Caco-2 (cell line): Measurements from ENCODE around the gene DCT. TPM values are rescaled to one million over a fixed set of nuclear protein-coding genes. Genes with fewer than 3 reads are reported as not detected.

Experiments used
- BruUV-seq: library from RNA; stranded (reverse); fragments of 400-500 nt; replicated peaks from 2 replicates; lab custom pipeline; 2021; lab: Mats Ljungman, UMichigan
- CTCF ChIA-PET: fragments of 300-600 bp; sonication (Branson Sonifier 250); formaldehyde crosslinking; loops from one replicate; lab custom pipeline; 2022; ENCODE audit warnings: antibody characterized with exemption; lab: Charles Lee
- POLR2A ChIA-PET: fragments of 300-600 bp; sonication (Branson Sonifier 250); formaldehyde crosslinking; loops from one replicate; lab custom pipeline; 2022; ENCODE audit warnings: antibody characterized with exemption; lab: Charles Lee
- DNase-seq, 2 experiments: peaks; one replicate each; pipeline versions ENCODE4 v3.0.0 to v3.0.0-alpha.2; 2020 to 2022
- H3K27me3 ChIP-seq: replicated peaks from 2 replicates; pipeline ENCODE4 v1.6.0; 2011; ENCODE audit warnings: low read length; ENCODE audit not compliant: control insufficient read depth, insufficient read depth
- H3K36me3 ChIP-seq: 2 replicates; pipeline ENCODE4 v1.5.1; 2011; ENCODE audit warnings: low read length; ENCODE audit not compliant: control insufficient read depth, insufficient read depth
- H3K4me1 ChIP-seq: fragments of 250-450 bp; sonication (Bioruptor Pico); 2 replicates; pipeline ENCODE4 v1.5.1; 2020; ENCODE audit warnings: mild to moderate bottlenecking
- H3K4me3 ChIP-seq: 2 replicates; pipeline ENCODE4 v1.5.1; 2011; ENCODE audit warnings: low read depth, mild to moderate bottlenecking, control low read depth, low read length
- H3K9me3 ChIP-seq: fragments of 250-450 bp; sonication (Bioruptor Pico); 2 replicates; pipeline ENCODE4 v1.5.1; 2020; ENCODE audit warnings: mild to moderate bottlenecking, moderate library complexity
- H3K27ac Mint-ChIP-seq: one replicate; pipeline ENCODE4 v1.8.0; 2022; ENCODE audit warnings: mixed read lengths; ENCODE audit not compliant: unreplicated experiment
- H3K27me3 Mint-ChIP-seq: one replicate; pipeline ENCODE4 v1.8.0; 2022; ENCODE audit warnings: mixed read lengths; ENCODE audit not compliant: insufficient read depth, unreplicated experiment
- H3K36me3 Mint-ChIP-seq: one replicate; pipeline ENCODE4 v1.8.0; 2022; ENCODE audit warnings: mild to moderate bottlenecking, mixed read lengths; ENCODE audit not compliant: insufficient read depth, unreplicated experiment
- H3K4me1 Mint-ChIP-seq: one replicate; pipeline ENCODE4 v1.8.0; 2022; ENCODE audit warnings: low read depth, mixed read lengths; ENCODE audit not compliant: unreplicated experiment
- H3K4me3 Mint-ChIP-seq: one replicate; pipeline ENCODE4 v1.8.0; 2022; ENCODE audit warnings: mild to moderate bottlenecking, moderate library complexity, mixed read lengths; ENCODE audit not compliant: unreplicated experiment
- H3K9me3 Mint-ChIP-seq: one replicate; pipeline ENCODE4 v1.8.0; 2022; ENCODE audit warnings: mixed read lengths; ENCODE audit not compliant: unreplicated experiment
- intact Hi-C: fragments of 100-400 bp; cut with micrococcal nuclease; formaldehyde crosslinking; loops from one replicate; pipeline ENCODE4 v1.10.0; 2022; ENCODE audit not compliant: unreplicated experiment
- total RNA-seq: library from RNA; stranded (reverse); gene quantifications from 2 replicates; pipeline ENCODE4 v1.2.3, GENCODE V29; 2022
- TF ChIP-seq, protein P1 (sequence below), 2 experiments: fragments of 200-600 bp in 1 of 2; IDR thresholded peaks; 1 replicate in 1 of 2; 2 replicates in 1 of 2; pipeline versions ENCODE4 v1.5.1 to v1.8.0; 2011 to 2022; ENCODE audit warnings: antibody characterized with exemption in 1 of 2, control low read depth in 1 of 2, inconsistent platforms in 1 of 2, low read depth in 1 of 2, low read length in 1 of 2, mild to moderate bottlenecking in 1 of 2, moderate library complexity in 1 of 2; ENCODE audit not compliant: insufficient read depth in 1 of 2, severe bottlenecking in 1 of 2, unreplicated experiment in 1 of 2

DCT gene
- total RNA-seq, 1 experiment from 2014 or later, result not detected

DNA sequence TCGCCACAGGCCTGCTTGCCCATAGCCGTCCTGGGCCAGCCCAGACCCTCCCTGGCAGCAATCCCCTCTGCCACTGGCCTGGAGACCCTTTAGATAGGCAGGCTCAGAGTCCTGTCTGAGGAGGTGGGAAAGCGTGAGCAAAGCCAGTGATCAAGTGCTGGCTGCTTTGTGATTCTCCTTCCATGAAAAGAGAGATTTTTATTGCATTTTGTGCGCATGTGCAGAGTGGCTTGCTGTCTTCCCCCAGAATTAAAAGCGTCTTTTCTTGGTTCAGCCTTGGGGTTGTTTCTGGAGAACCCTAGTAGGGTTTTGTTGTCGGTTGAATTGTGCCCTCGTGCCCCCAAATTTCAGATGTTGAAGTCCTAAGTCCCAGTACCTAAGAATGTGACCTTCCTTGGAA lies 44.9 kb upstream of the DCT start:
- POLR2A ChIA-PET, result no interaction called here
- H3K9me3 Mint-ChIP-seq, result no peaks in the 10 kb centered on the region

GRCh38 chr13:94520001-94520400 lies 40.5 kb upstream of the DCT start:
- H3K9me3 ChIP-seq, result no peaks in the 10 kb centered on the region
- no peak overlapping the region for H3K4me3 ChIP-seq
- no peak overlapping the region for H3K4me3 Mint-ChIP-seq
- no TSS peak for BruUV-seq
- H3K27me3 ChIP-seq, result no peaks in the 10 kb centered on the region
- DNase-seq, result no peak
- no peak overlapping the region for H3K27ac Mint-ChIP-seq
- peaks cover 12% of the 10 kb centered on the region for H3K9me3 Mint-ChIP-seq
- POLR2A ChIA-PET, result no interaction called here
- no peaks in the 10 kb centered on the region for H3K36me3 Mint-ChIP-seq
- H3K27me3 Mint-ChIP-seq, result peaks cover 15% of the 10 kb centered on the region
- TF ChIP-seq, protein P1, sequence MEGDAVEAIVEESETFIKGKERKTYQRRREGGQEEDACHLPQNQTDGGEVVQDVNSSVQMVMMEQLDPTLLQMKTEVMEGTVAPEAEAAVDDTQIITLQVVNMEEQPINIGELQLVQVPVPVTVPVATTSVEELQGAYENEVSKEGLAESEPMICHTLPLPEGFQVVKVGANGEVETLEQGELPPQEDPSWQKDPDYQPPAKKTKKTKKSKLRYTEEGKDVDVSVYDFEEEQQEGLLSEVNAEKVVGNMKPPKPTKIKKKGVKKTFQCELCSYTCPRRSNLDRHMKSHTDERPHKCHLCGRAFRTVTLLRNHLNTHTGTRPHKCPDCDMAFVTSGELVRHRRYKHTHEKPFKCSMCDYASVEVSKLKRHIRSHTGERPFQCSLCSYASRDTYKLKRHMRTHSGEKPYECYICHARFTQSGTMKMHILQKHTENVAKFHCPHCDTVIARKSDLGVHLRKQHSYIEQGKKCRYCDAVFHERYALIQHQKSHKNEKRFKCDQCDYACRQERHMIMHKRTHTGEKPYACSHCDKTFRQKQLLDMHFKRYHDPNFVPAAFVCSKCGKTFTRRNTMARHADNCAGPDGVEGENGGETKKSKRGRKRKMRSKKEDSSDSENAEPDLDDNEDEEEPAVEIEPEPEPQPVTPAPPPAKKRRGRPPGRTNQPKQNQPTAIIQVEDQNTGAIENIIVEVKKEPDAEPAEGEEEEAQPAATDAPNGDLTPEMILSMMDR (IDR thresholded peaks at IDR 0.05; ENCODE audit: insufficient read depth in 1 of 2, low read depth in 1 of 2, low read length in 1 of 2, severe bottlenecking in 1 of 2, unreplicated experiment in 1 of 2), result no peak
- no peaks in the 10 kb centered on the region for H3K4me1 Mint-ChIP-seq
- no peaks in the 10 kb centered on the region for H3K4me1 ChIP-seq
- CTCF ChIA-PET, result no interaction called here
- no peaks in the 10 kb centered on the region for H3K36me3 ChIP-seq
- intact Hi-C loops, result no loop called here

More for the DNA sequence above, 44.9 kb upstream of the DCT start:
- DNase-seq, result no peak
- H3K4me3 ChIP-seq, result no peak overlapping the region
- Mint-ChIP-seq H3K27ac (no peak overlapping the region), H3K27me3 (peaks cover 29% of the 10 kb centered on the region), H3K4me1 (no peaks in the 10 kb centered on the region), H3K36me3 (no peaks in the 10 kb centered on the region), H3K4me3 (no peak overlapping the region)
- no peaks in the 10 kb centered on the region for H3K4me1 ChIP-seq
- no peaks in the 10 kb centered on the region for H3K27me3 ChIP-seq
- intact Hi-C loops, result no loop called here
- CTCF ChIA-PET, result no interaction called here
- no peaks in the 10 kb centered on the region for H3K9me3 ChIP-seq
- TF ChIP-seq, protein P1 (IDR thresholded peaks at IDR 0.05; ENCODE audit: insufficient read depth in 1 of 2, low read depth in 1 of 2, low read length in 1 of 2, severe bottlenecking in 1 of 2, unreplicated experiment in 1 of 2), result no peak
- H3K36me3 ChIP-seq, result no peaks in the 10 kb centered on the region
- no TSS peak for BruUV-seq

- BruUV-seq, result no TSS peak
These were observed 37.0 kb upstream of the DCT start for GRCh38 chr13:94516456-94516855.

More at GRCh38 chr13:94516456-94516855, 37.0 kb upstream of the DCT start:
- Histone ChIP-seq H3K4me3 (no peak overlapping the region), H3K27me3 (no peaks in the 10 kb centered on the region), H3K4me1 (no peaks in the 10 kb centered on the region), H3K36me3 (no peaks in the 10 kb centered on the region), H3K9me3 (no peaks in the 10 kb centered on the region)
- TF ChIP-seq, protein P1 (IDR thresholded peaks at IDR 0.05; ENCODE audit: insufficient read depth in 1 of 2, low read depth in 1 of 2, low read length in 1 of 2, severe bottlenecking in 1 of 2, unreplicated experiment in 1 of 2), result no peak
- ChIA-PET CTCF (no interaction called here), POLR2A (no interaction called here)
- H3K36me3 Mint-ChIP-seq, result no peaks in the 10 kb centered on the region
- intact Hi-C loops, result no loop called here
- peaks cover 12% of the 10 kb centered on the region for H3K9me3 Mint-ChIP-seq
- no peak overlapping the region for H3K4me3 Mint-ChIP-seq
- H3K4me1 Mint-ChIP-seq, result no peaks in the 10 kb centered on the region
- no peak for DNase-seq
- H3K27ac Mint-ChIP-seq, result no peak overlapping the region
- peaks cover 12% of the 10 kb centered on the region for H3K27me3 Mint-ChIP-seq
